Muscle of arm (tissue), 14 donors: ENCODE data around the gene ZNF496. TPM values are rescaled to one million over a fixed set of nuclear protein-coding genes. Genes with fewer than 3 reads are reported as not detected.
A peak's percentile ranks its signal among the peaks of the same experiment; 100 is the strongest.
"Not testable (repeated sequence)": the region's sequence is repeated elsewhere in the genome, so short reads cannot be mapped to it uniquely, and the experiment has no call there.

Source experiments
- DNase-seq: peaks from one replicate; pipeline ENCODE4 v3.0.0-alpha.2; 2013
- long read RNA-seq, 11 donors: transcript quantifications; one replicate each; lab custom pipeline, GENCODE V29; 2026
- polyA plus RNA-seq, 12 donors: library from polyadenylated mRNA; unstranded; fragments of 120-200 nt; gene quantifications; one replicate each; pipeline ENCODE4 v1.2.1, GENCODE V29; 2013; ENCODE audit not compliant: insufficient read length in 12 of 12

The ZNF496 gene
- polyA plus RNA-seq, result 10 to 100 TPM in 11 of 12 donors, not detected in 1; 22.1 to 36.5 (median 27.1) TPM
- long read RNA-seq, donor 1, full-length matches to known transcripts, result 5 of 5 reads
- long read RNA-seq, donor 1, partial matches to known transcripts, result 0 of 5 reads
- long read RNA-seq, donor 1, other reads (novel, unspliced or antisense), result 0 of 5 reads
- long read RNA-seq, donor 2, full-length matches to known transcripts, result 4 of 4 reads
- long read RNA-seq, donor 2, partial matches to known transcripts, result 0 of 4 reads
- long read RNA-seq, donor 2, other reads (novel, unspliced or antisense), result 0 of 4 reads
- long read RNA-seq, donor 3, full-length matches to known transcripts, result 2 of 2 reads
- long read RNA-seq, donor 3, partial matches to known transcripts, result 0 of 2 reads
- long read RNA-seq, donor 3, other reads (novel, unspliced or antisense), result 0 of 2 reads
- long read RNA-seq, donor 4, full-length matches to known transcripts, result 3 of 3 reads
- long read RNA-seq, donor 4, partial matches to known transcripts, result 0 of 3 reads
- long read RNA-seq, donor 4, other reads (novel, unspliced or antisense), result 0 of 3 reads
- long read RNA-seq, donor 5, full-length matches to known transcripts, result 3 of 12 reads
- long read RNA-seq, donor 5, partial matches to known transcripts, result 0 of 12 reads
- long read RNA-seq, donor 5, other reads (novel, unspliced or antisense), result 9 of 12 reads
- long read RNA-seq, donor 6, full-length matches to known transcripts, result 1 of 1 reads
- long read RNA-seq, donor 6, partial matches to known transcripts, result 0 of 1 reads
- long read RNA-seq, donor 6, other reads (novel, unspliced or antisense), result 0 of 1 reads
- long read RNA-seq, donor 7, full-length matches to known transcripts, result 3 of 3 reads
- long read RNA-seq, donor 7, partial matches to known transcripts, result 0 of 3 reads
- long read RNA-seq, donor 7, other reads (novel, unspliced or antisense), result 0 of 3 reads
- long read RNA-seq, donor 8, partial matches to known transcripts, result 0 of 1 reads
- long read RNA-seq, donor 8, other reads (novel, unspliced or antisense), result 0 of 1 reads
- long read RNA-seq, donor 9, result 0 reads
- long read RNA-seq, donor 10, full-length matches to known transcripts, result 5 of 10 reads
- long read RNA-seq, donor 10, partial matches to known transcripts, result 0 of 10 reads
- long read RNA-seq, donor 10, other reads (novel, unspliced or antisense), result 5 of 10 reads
- long read RNA-seq, donor 11, full-length matches to known transcripts, result 2 of 17 reads
- long read RNA-seq, donor 11, partial matches to known transcripts, result 15 of 17 reads
- long read RNA-seq, donor 11, other reads (novel, unspliced or antisense), result 0 of 17 reads

GRCh38 chr1:247331525-247332214 lies at the start of gene ZNF496:
Gene ZNF496 (minus strand): TSS chr1:247331867. CDS start chr1:247329578, 2,289 bp downstream.
- peak; percentile 90 for DNase-seq

- DNase-seq, result no peak
These were observed 46.8 kb upstream of the ZNF496 start for GRCh38 chr1:247378334-247379073.

- DNase-seq, result not testable (repeated sequence)
These were observed 46.0 kb upstream of the ZNF496 start for GRCh38 chr1:247377656-247378055.

- no peak for DNase-seq
These were observed 45.0 kb upstream of the ZNF496 start for GRCh38 chr1:247376659-247377058.

- no peak for DNase-seq
These were observed 44.1 kb upstream of the ZNF496 start for GRCh38 chr1:247375747-247376146.

GRCh38 chr1:247374651-247375334 lies 43.1 kb upstream of the ZNF496 start:
- not testable (repeated sequence) for DNase-seq

- peak; percentile 42 for DNase-seq
These were observed 42.1 kb upstream of the ZNF496 start for GRCh38 chr1:247373721-247374141.

- DNase-seq, result no peak
These were observed 40.2 kb upstream of the ZNF496 start for GRCh38 chr1:247371801-247372259.

GRCh38 chr1:247370786-247371732 lies 39.4 kb upstream of the ZNF496 start:
- DNase-seq, result no peak

GRCh38 chr1:247368490-247369145 lies 37.0 kb upstream of the ZNF496 start:
- no peak for DNase-seq

GRCh38 chr1:247367786-247368422 lies 36.2 kb upstream of the ZNF496 start:
- no peak for DNase-seq

- no peak for DNase-seq
These were observed 35.4 kb upstream of the ZNF496 start for GRCh38 chr1:247366926-247367645.

- not testable (repeated sequence) for DNase-seq
These were observed 34.7 kb upstream of the ZNF496 start for GRCh38 chr1:247366345-247366744.

GRCh38 chr1:247365023-247365422 lies 33.4 kb upstream of the ZNF496 start:
- no peak for DNase-seq

- not testable (repeated sequence) for DNase-seq
These were observed 31.3 kb upstream of the ZNF496 start for GRCh38 chr1:247363000-247363399.

GRCh38 chr1:247362153-247362552 lies 30.5 kb upstream of the ZNF496 start:
- no peak for DNase-seq
